ENCODE data around the gene KBTBD3.
"Not testable (repeated sequence)": the region's sequence is repeated elsewhere in the genome, so short reads cannot be mapped to it uniquely, and the experiment has no call there.

KBTBD3 gene

GRCh38 chr11:106061954-106062949, 14.9 kb downstream of the KBTBD3 start:
- DNase-seq = no peak

- no peak for DNase-seq
Observed at GRCh38 chr11:106061249-106061784, 15.8 kb downstream of the KBTBD3 start.

GRCh38 chr11:106059617-106060016, 17.5 kb downstream of the KBTBD3 start:
- DNase-seq = no peak

- not testable (repeated sequence) for DNase-seq
Observed at GRCh38 chr11:106058377-106058776, 18.8 kb downstream of the KBTBD3 start.

GRCh38 chr11:106051103-106051502, 26.0 kb downstream of the KBTBD3 start:
- DNase-seq = no peak

- no peak for DNase-seq
Observed at GRCh38 chr11:106049727-106050476, 27.2 kb downstream of the KBTBD3 start.

GRCh38 chr11:106047631-106048030, 29.5 kb downstream of the KBTBD3 start:
- DNase-seq = no peak

- no peak for DNase-seq
Observed at GRCh38 chr11:106043540-106043939, 33.6 kb downstream of the KBTBD3 start.

GRCh38 chr11:106032861-106033260, 44.3 kb downstream of the KBTBD3 start:
- no peak for DNase-seq

- DNase-seq = no peak
Observed at GRCh38 chr11:106031936-106032335, 45.2 kb downstream of the KBTBD3 start.

GRCh38 chr11:106031202-106031810, 45.8 kb downstream of the KBTBD3 start:
- no peak for DNase-seq

GRCh38 chr11:106030609-106031008, 46.5 kb downstream of the KBTBD3 start:
- no peak for DNase-seq

GRCh38 chr11:106022795-106023275, 54.3 kb downstream of the KBTBD3 start:
- no peak for DNase-seq

GRCh38 chr11:106021967-106022794, 55.0 kb downstream of the KBTBD3 start, which contains the start of gene MSANTD4:
TSS of gene MSANTD4 (minus strand) at chr11:106022240. CDS start at chr11:106010917, 11,323 bp downstream.
- DNase-seq = peak; percentile 99

- no peak for DNase-seq
Observed at GRCh38 chr11:106021181-106021966, 55.8 kb downstream of the KBTBD3 start.

- no peak for DNase-seq
Observed at GRCh38 chr11:106017093-106017492, 60.1 kb downstream of the KBTBD3 start.

GRCh38 chr11:106015066-106015465, 62.1 kb downstream of the KBTBD3 start:
- no peak for DNase-seq

GRCh38 chr11:106014620-106015019, 62.5 kb downstream of the KBTBD3 start:
- no peak for DNase-seq

- no peak for DNase-seq
Observed at GRCh38 chr11:106014035-106014434, 63.1 kb downstream of the KBTBD3 start.

- no peak for DNase-seq
Observed at GRCh38 chr11:106012744-106013143, 64.4 kb downstream of the KBTBD3 start.

GRCh38 chr11:106011481-106011880, 65.7 kb downstream of the KBTBD3 start:
- no peak for DNase-seq

Data from NCI-H1436 (cell line).